Neural cell (in vitro differentiated cells): ENCODE measurements around the gene PCNX2. TPM values are rescaled to one million over a fixed set of nuclear protein-coding genes. Genes with fewer than 3 reads are reported as not detected.

Experiments
- H2AFZ ChIP-seq: fragments of 200-600, 300-800 bp; sonication (generic), shearing (Covaris generic); 2 replicates; pipeline ENCODE4 v1.6.0; 2014; ENCODE audit warnings: low read depth, mild to moderate bottlenecking, antibody characterized with exemption, low read length, moderate library complexity
- H3F3A ChIP-seq: fragments of 200-600 bp; shearing (Covaris generic); 2 replicates; pipeline ENCODE4 v1.6.1; 2016; ENCODE audit warnings: mild to moderate bottlenecking, moderate library complexity, mixed read lengths, antibody characterized with exemption, low read length; ENCODE audit not compliant: insufficient read depth, poor library complexity, severe bottlenecking
- H3K27ac ChIP-seq: fragments of 200-600, 300-800 bp; sonication (generic), shearing (Covaris generic); 2 replicates; pipeline ENCODE4 v1.5.1; 2014; ENCODE audit warnings: mild to moderate bottlenecking, low read length, moderate library complexity
- H3K27me3 ChIP-seq: fragments of 300-800, 200-600 bp; sonication (generic), shearing (Covaris generic); 2 replicates; pipeline ENCODE4 v1.6.0; 2014; ENCODE audit warnings: mild to moderate bottlenecking, low read depth, low read length, moderate library complexity; ENCODE audit not compliant: insufficient read depth
- H3K36me3 ChIP-seq: fragments of 300-800, 200-600 bp; sonication (generic), shearing (Covaris generic); 2 replicates; pipeline ENCODE4 v1.5.1; 2014; ENCODE audit warnings: mild to moderate bottlenecking, antibody characterized with exemption, low read length, moderate library complexity; ENCODE audit not compliant: insufficient read depth
- H3K4me2 ChIP-seq: fragments of 300-800, 200-600 bp; sonication (generic), shearing (Covaris generic); 2 replicates; pipeline ENCODE4 v1.6.0; 2014; ENCODE audit warnings: mild to moderate bottlenecking, low read length
- H3K4me3 ChIP-seq: fragments of 300-800, 200-600 bp; sonication (generic), shearing (Covaris generic); 2 replicates; pipeline ENCODE4 v1.5.1; 2014; ENCODE audit warnings: mild to moderate bottlenecking, low read length, moderate library complexity
- H3K79me2 ChIP-seq: fragments of 200-600 bp; shearing (Covaris generic); replicated peaks from 2 replicates; pipeline ENCODE4 v1.6.0; 2014; ENCODE audit warnings: mild to moderate bottlenecking, low read length, moderate library complexity; ENCODE audit not compliant: insufficient read depth
- H3K9ac ChIP-seq: fragments of 300-800, 200-600 bp; sonication (generic), shearing (Covaris generic); 2 replicates; pipeline ENCODE4 v1.6.1; 2016; ENCODE audit warnings: mild to moderate bottlenecking, low read length, mixed read lengths
- H3K9me2 ChIP-seq: fragments of 200-600 bp; shearing (Covaris generic); 2 replicates; pipeline ENCODE4 v1.6.1; 2016; ENCODE audit warnings: mild to moderate bottlenecking, low read length, mixed read lengths; ENCODE audit not compliant: insufficient read depth
- H3K9me3 ChIP-seq: fragments of 200-600, 300-800 bp; sonication (generic), shearing (Covaris generic); 2 replicates; pipeline ENCODE4 v1.6.1; 2016; ENCODE audit warnings: mild to moderate bottlenecking, mixed run types, low read length, moderate library complexity, mixed read lengths
- H4K20me1 ChIP-seq: fragments of 200-600 bp; shearing (Covaris generic); 2 replicates; pipeline ENCODE4 v1.6.1; 2016; ENCODE audit warnings: mild to moderate bottlenecking, mixed run types; ENCODE audit not compliant: insufficient read depth
- EP300 ChIP-seq: fragments of 450-650 bp; conservative IDR thresholded peaks from 2 replicates; pipeline ENCODE4 v1.6.1; 2014; ENCODE audit warnings: antibody characterized with exemption, mild to moderate bottlenecking, moderate library complexity; ENCODE audit not compliant: poor library complexity, severe bottlenecking
- EZH2 ChIP-seq: fragments of 200-600, 300-800 bp; shearing (Covaris generic), sonication (generic); IDR thresholded peaks from 2 replicates; pipeline ENCODE4 v1.6.1; 2014; ENCODE audit warnings: antibody characterized with exemption, low read length, borderline replicate concordance, mild to moderate bottlenecking; ENCODE audit not compliant: insufficient read depth, poor library complexity, severe bottlenecking
- MXI1 ChIP-seq: fragments of 450-650 bp; conservative IDR thresholded peaks from 2 replicates; pipeline ENCODE4 v1.6.1; 2014; ENCODE audit warnings: antibody characterized with exemption, mild to moderate bottlenecking; ENCODE audit not compliant: poor library complexity, severe bottlenecking
- POLR2AphosphoS5 ChIP-seq: IDR thresholded peaks from 2 replicates; pipeline ENCODE4 v1.6.1; 2012
- RAD21 ChIP-seq: fragments of 450-650 bp; conservative IDR thresholded peaks from 2 replicates; pipeline ENCODE4 v1.6.1; 2014; ENCODE audit warnings: antibody characterized with exemption, mild to moderate bottlenecking, moderate library complexity
- SMC3 ChIP-seq: fragments of 450-650 bp; conservative IDR thresholded peaks from 2 replicates; pipeline ENCODE4 v1.6.1; 2014; ENCODE audit warnings: antibody characterized with exemption, mild to moderate bottlenecking, moderate library complexity; ENCODE audit not compliant: poor library complexity
- TAF1 ChIP-seq: IDR thresholded peaks from 2 replicates; pipeline ENCODE4 v1.6.1; 2012; ENCODE audit warnings: low read depth
- polyA plus RNA-seq: library from polyadenylated mRNA; depleted of rRNA; stranded (reverse); fragments of >200 nt; gene quantifications from 2 replicates; pipeline ENCODE4 v1.2.3, GENCODE V29; 2014
- TF ChIP-seq, protein P1 (sequence below): fragments of 450-650 bp; IDR thresholded peaks from 2 replicates; pipeline ENCODE4 v1.5.1; 2014; ENCODE audit warnings: antibody characterized with exemption, mild to moderate bottlenecking, moderate library complexity; ENCODE audit not compliant: poor library complexity, severe bottlenecking
- TF ChIP-seq, protein P2 (sequence below): IDR thresholded peaks from 2 replicates; pipeline ENCODE4 v1.6.1; 2012; ENCODE audit warnings: borderline replicate concordance

The PCNX2 gene
- polyA plus RNA-seq, 1 donor from 2014 or later: 17.2 TPM

- TF ChIP-seq EZH2 (no peak), TAF1 (no peak), RAD21 (no peak)
- TF ChIP-seq, protein P1, sequence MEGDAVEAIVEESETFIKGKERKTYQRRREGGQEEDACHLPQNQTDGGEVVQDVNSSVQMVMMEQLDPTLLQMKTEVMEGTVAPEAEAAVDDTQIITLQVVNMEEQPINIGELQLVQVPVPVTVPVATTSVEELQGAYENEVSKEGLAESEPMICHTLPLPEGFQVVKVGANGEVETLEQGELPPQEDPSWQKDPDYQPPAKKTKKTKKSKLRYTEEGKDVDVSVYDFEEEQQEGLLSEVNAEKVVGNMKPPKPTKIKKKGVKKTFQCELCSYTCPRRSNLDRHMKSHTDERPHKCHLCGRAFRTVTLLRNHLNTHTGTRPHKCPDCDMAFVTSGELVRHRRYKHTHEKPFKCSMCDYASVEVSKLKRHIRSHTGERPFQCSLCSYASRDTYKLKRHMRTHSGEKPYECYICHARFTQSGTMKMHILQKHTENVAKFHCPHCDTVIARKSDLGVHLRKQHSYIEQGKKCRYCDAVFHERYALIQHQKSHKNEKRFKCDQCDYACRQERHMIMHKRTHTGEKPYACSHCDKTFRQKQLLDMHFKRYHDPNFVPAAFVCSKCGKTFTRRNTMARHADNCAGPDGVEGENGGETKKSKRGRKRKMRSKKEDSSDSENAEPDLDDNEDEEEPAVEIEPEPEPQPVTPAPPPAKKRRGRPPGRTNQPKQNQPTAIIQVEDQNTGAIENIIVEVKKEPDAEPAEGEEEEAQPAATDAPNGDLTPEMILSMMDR: no peak
- H3K36me3 ChIP-seq: peaks cover 6% of the 10 kb centered on the region
- H3K27ac ChIP-seq: no peak overlapping the region
Measured at GRCh38 chr1:233140499-233140898, 155.0 kb downstream of the PCNX2 start.

DNA sequence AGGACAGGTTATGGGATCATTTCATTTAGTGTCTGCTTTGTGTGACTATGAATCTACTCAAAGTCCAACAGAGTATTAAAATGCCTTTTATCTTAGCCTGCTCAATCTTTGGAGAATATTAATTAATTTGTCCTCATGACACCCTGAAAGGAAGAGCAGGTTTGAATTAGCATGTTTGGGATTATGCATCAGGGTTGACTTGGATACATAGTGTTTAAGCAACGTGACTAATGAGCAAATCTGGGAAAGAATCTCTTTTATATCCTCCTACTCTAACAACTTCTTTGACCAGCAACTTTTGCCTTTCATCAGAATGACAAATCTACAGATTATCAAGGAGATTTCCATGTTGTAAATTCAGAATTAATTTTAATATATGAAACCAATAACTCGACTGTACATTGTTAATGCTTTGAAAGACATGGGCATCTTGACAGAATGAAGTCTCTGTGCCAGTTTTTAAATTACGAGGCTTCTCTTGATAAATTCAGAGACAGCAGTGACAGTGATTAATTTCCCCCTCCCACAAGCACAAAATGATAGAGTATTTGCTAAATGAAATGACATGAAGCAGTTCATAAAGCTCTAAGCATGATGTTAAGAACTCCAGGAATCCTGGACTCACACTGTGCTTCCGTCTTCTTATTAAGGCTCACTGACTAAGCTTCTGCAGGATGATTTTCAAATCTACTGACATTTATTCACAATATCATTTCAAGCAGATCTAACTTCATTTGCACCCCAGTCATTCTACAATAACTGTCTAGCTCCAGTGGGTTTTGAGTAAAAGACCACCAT, 156.5 kb downstream of the PCNX2 start:
- no peak overlapping the region for H3K9ac ChIP-seq
- H3K79me2 ChIP-seq: no peaks in the 10 kb centered on the region
- no peaks in the 10 kb centered on the region for H3K9me3 ChIP-seq
- no peaks in the 10 kb centered on the region for H4K20me1 ChIP-seq
- TF ChIP-seq EZH2 (no peak), SMC3 (no peak), RAD21 (no peak), EP300 (peak; percentile 80), POLR2AphosphoS5 (peak; percentile 81), MXI1 (no peak), TAF1 (no peak)
- TF ChIP-seq, protein P1: no peak
- TF ChIP-seq, protein P2, sequence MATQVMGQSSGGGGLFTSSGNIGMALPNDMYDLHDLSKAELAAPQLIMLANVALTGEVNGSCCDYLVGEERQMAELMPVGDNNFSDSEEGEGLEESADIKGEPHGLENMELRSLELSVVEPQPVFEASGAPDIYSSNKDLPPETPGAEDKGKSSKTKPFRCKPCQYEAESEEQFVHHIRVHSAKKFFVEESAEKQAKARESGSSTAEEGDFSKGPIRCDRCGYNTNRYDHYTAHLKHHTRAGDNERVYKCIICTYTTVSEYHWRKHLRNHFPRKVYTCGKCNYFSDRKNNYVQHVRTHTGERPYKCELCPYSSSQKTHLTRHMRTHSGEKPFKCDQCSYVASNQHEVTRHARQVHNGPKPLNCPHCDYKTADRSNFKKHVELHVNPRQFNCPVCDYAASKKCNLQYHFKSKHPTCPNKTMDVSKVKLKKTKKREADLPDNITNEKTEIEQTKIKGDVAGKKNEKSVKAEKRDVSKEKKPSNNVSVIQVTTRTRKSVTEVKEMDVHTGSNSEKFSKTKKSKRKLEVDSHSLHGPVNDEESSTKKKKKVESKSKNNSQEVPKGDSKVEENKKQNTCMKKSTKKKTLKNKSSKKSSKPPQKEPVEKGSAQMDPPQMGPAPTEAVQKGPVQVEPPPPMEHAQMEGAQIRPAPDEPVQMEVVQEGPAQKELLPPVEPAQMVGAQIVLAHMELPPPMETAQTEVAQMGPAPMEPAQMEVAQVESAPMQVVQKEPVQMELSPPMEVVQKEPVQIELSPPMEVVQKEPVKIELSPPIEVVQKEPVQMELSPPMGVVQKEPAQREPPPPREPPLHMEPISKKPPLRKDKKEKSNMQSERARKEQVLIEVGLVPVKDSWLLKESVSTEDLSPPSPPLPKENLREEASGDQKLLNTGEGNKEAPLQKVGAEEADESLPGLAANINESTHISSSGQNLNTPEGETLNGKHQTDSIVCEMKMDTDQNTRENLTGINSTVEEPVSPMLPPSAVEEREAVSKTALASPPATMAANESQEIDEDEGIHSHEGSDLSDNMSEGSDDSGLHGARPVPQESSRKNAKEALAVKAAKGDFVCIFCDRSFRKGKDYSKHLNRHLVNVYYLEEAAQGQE: peak; percentile 28
- no peaks in the 10 kb centered on the region for H3K9me2 ChIP-seq
- H3K4me2 ChIP-seq: no peak overlapping the region
- H2AFZ ChIP-seq: no peak overlapping the region
- no peak overlapping the region for H3K27ac ChIP-seq
- H3K36me3 ChIP-seq: peaks cover 6% of the 10 kb centered on the region
- H3K27me3 ChIP-seq: no peaks in the 10 kb centered on the region
- no peak overlapping the region for H3K4me3 ChIP-seq
- H3F3A ChIP-seq: no peaks in the 10 kb centered on the region

More at GRCh38 chr1:233140499-233140898, 155.0 kb downstream of the PCNX2 start:
- no peaks in the 10 kb centered on the region for H4K20me1 ChIP-seq
- H2AFZ ChIP-seq: no peak overlapping the region
- no peaks in the 10 kb centered on the region for H3K27me3 ChIP-seq
- H3K4me2 ChIP-seq: no peak overlapping the region
- no peak overlapping the region for H3K9ac ChIP-seq
- no peaks in the 10 kb centered on the region for H3K9me2 ChIP-seq
- H3K4me3 ChIP-seq: no peak overlapping the region
- H3K79me2 ChIP-seq: no peaks in the 10 kb centered on the region
- H3K9me3 ChIP-seq: no peaks in the 10 kb centered on the region
- no peaks in the 10 kb centered on the region for H3F3A ChIP-seq
